Transverse colon (tissue), 4 donors: Measurements from ENCODE around the gene ZBTB43. TPM values are rescaled to one million over a fixed set of nuclear protein-coding genes. Genes with fewer than 3 reads are reported as not detected.
"Not testable (repeated sequence)": the region's sequence is repeated elsewhere in the genome, so short reads cannot be mapped to it uniquely, and the experiment has no call there.

Experiments
- DNase-seq: peaks from one replicate; pipeline ENCODE4 v3.0.0-alpha.2; 2019
- H3K27ac ChIP-seq, 4 donors: fragments of 200-600 bp; sonication (generic); 2 replicates each; pipeline ENCODE4 v1.5.1; 2016 to 2018; ENCODE audit warnings: inconsistent platforms in 4 of 4
- H3K27me3 ChIP-seq: fragments of 200-600 bp; sonication (generic); 2 replicates; pipeline ENCODE4 v1.5.1; 2017; ENCODE audit warnings: inconsistent platforms
- H3K36me3 ChIP-seq, 4 donors: fragments of 200-600 bp; sonication (generic); 2 replicates each; pipeline ENCODE4 v1.5.1; 2017 to 2019; ENCODE audit warnings: inconsistent platforms in 4 of 4
- H3K4me1 ChIP-seq, 4 donors: fragments of 200-600 bp; sonication (generic); 2 replicates each; pipeline ENCODE4 v1.5.1; 2017 to 2020; ENCODE audit warnings: inconsistent platforms in 4 of 4
- H3K4me3 ChIP-seq, 4 donors: fragments of 200-600 bp; sonication (generic); 1 replicate in 1 of 4; 2 replicates in 3 of 4; pipeline versions ENCODE4 v1.5.1 to v1.6.1; 2017 to 2019; ENCODE audit warnings: inconsistent platforms in 4 of 4
- H3K9me3 ChIP-seq, 2 donors: fragments of 200-600 bp; sonication (generic); 2 replicates each; pipeline ENCODE4 v1.5.1; 2017 to 2019; ENCODE audit warnings: inconsistent platforms in 2 of 2
- CTCF ChIP-seq, 5 experiments: fragments of 200-600 bp in 3 of 5; fragments of 450-650 bp in 2 of 5; sonication (generic) in 3 of 5; IDR thresholded peaks; 1 replicate in 2 of 5; 2 replicates in 3 of 5; pipeline ENCODE4 v1.5.1; 2016 to 2017; ENCODE audit warnings: antibody characterized with exemption in 5 of 5, inconsistent platforms in 3 of 5, mild to moderate bottlenecking in 2 of 5, moderate library complexity in 1 of 5
- EP300 ChIP-seq: sonication (generic); formaldehyde crosslinking; IDR thresholded peaks from one replicate; pipeline ENCODE4 v1.6.1; 2017; ENCODE audit warnings: antibody characterized with exemption, low read depth
- POLR2A ChIP-seq: fragments of 450-650 bp; IDR thresholded peaks from one replicate; pipeline ENCODE4 v1.6.1; 2016; ENCODE audit warnings: antibody characterized with exemption, mild to moderate bottlenecking, moderate library complexity
- POLR2AphosphoS5 ChIP-seq, 3 donors: sonication (generic); formaldehyde crosslinking; IDR thresholded peaks; one replicate each; pipeline ENCODE4 v1.6.1; 2016; ENCODE audit warnings: antibody characterized with exemption in 3 of 3
- WGBS, 2 donors: methylation state at CpG; one replicate each; pipeline ENCODE4 v1.1.5; 2018; ENCODE audit warnings: low coverage in 1 of 2; 5-methylcytosine and 5-hydroxymethylcytosine counted together
- in situ Hi-C, 4 donors: fragments of 200-750 bp; cut with MboI; loops; one replicate each; pipeline versions ENCODE4 v1.15.0 to v1.15.1; 2017; ENCODE audit warnings: low sequenced_read_pairs in 3 of 4, low pct_ligation_motif_present in 1 of 4, low pct_unique_long_range_greater_than_20kb in 1 of 4
- intact Hi-C: fragments of 100-400 bp; cut with DNase I; formaldehyde crosslinking; loops from one replicate; pipeline ENCODE4 v1.15.1; 2023; ENCODE audit warnings: low total_unique reads
- total RNA-seq, 4 donors: library from RNA; depleted of rRNA; stranded (reverse); fragments of >200 nt; gene quantifications; one replicate each; pipeline ENCODE4 v1.1.0, GENCODE V29; 2016

The ZBTB43 gene
- total RNA-seq, 4 donors from 2014 or later = 5.0 to 19.5 (median 16.6) TPM

- intact Hi-C loops (loop anchor here (1.0 kb wide), 1 partner anchor 75 kb away; no protein-coding TSS in a partner anchor), in situ Hi-C loops (loop anchor here in 2 of 4 donors (10.0 to 25.0 kb wide), 2 partner anchors 77 to 169 kb away; partner anchors contain the start of gene LMX1B (in 1 of the 2))
- no peaks in the 10 kb centered on the region for H3K36me3 ChIP-seq
- no peaks in the 10 kb centered on the region for H3K9me3 ChIP-seq
- H3K27ac ChIP-seq = no peak overlapping the region
- 24 to 57% methylated on average over 5 to 29 of the region's 29 CpGs for WGBS, 2 donors
- no peak overlapping the region for H3K4me3 ChIP-seq
- peaks cover 89% of the 10 kb centered on the region for H3K27me3 ChIP-seq
- H3K4me1 ChIP-seq = peaks cover 0 to 5% (median 2%) of the 10 kb centered on the region in 4 donors
- TF ChIP-seq CTCF (IDR thresholded peaks at IDR 0.05) = peak; percentile 94 to 97 (median 95)
- no peak for TF ChIP-seq POLR2A
- peak; percentile 84 for DNase-seq
Measured at GRCh38 chr9:126781186-126782052, 23.4 kb upstream of the ZBTB43 start.

GRCh38 chr9:126782053-126782388 is 22.8 kb upstream of the ZBTB43 start:
- intact Hi-C loops = no loop called here
- Histone ChIP-seq H3K4me3 (no peak overlapping the region), H3K27me3 (peaks cover 89% of the 10 kb centered on the region), H3K36me3 (no peaks in the 10 kb centered on the region), H3K9me3 (no peaks in the 10 kb centered on the region), H3K4me1 (peaks cover 0 to 5% (median 2%) of the 10 kb centered on the region in 4 donors), H3K27ac (no peak overlapping the region)
- TF ChIP-seq POLR2AphosphoS5 (IDR thresholded peaks at IDR 0.05) (no peak), POLR2A (no peak), EP300 (no peak), CTCF (IDR thresholded peaks at IDR 0.05) (no peak)
- no peak for DNase-seq
- in situ Hi-C loops = loop anchor here in 2 of 4 donors (10.0 to 25.0 kb wide), 2 partner anchors 77 to 170 kb away; partner anchors contain the start of gene LMX1B (in 1 of the 2)
- 49% methylated on average over 4 of the region's 4 CpGs; no CpG with 5 or more reads in 1 of the 2 donors for WGBS, 2 donors

- TF ChIP-seq EP300 = no peak
- TF ChIP-seq POLR2AphosphoS5 (IDR thresholded peaks at IDR 0.05) = no peak
- TF ChIP-seq POLR2A = no peak
- no peak for TF ChIP-seq CTCF (IDR thresholded peaks at IDR 0.05)
- intact Hi-C loops (no loop called here), in situ Hi-C loops (loop anchor here in 2 of 4 donors (10.0 to 25.0 kb wide), 2 partner anchors 79 to 172 kb away; partner anchors contain the start of gene LMX1B (in 1 of the 2))
- WGBS, 2 donors = 54 to 83% methylated on average over 1 of the region's 1 CpG
- no peak for DNase-seq
- Histone ChIP-seq H3K9me3 (no peaks in the 10 kb centered on the region), H3K4me3 (no peak overlapping the region), H3K27ac (no peak overlapping the region), H3K36me3 (no peaks in the 10 kb centered on the region), H3K4me1 (peaks cover 0 to 5% (median 2%) of the 10 kb centered on the region in 4 donors), H3K27me3 (peaks cover 85% of the 10 kb centered on the region)
Measured at GRCh38 chr9:126783949-126784348, 20.9 kb upstream of the ZBTB43 start.

GRCh38 chr9:126784401-126784800 is 20.4 kb upstream of the ZBTB43 start:
- Histone ChIP-seq H3K4me1 (peaks cover 0 to 5% (median 2%) of the 10 kb centered on the region in 4 donors), H3K27ac (no peak overlapping the region), H3K9me3 (no peaks in the 10 kb centered on the region), H3K27me3 (peaks cover 85% of the 10 kb centered on the region), H3K4me3 (no peak overlapping the region), H3K36me3 (no peaks in the 10 kb centered on the region)
- no peak for DNase-seq
- in situ Hi-C loops (loop anchor here in 2 of 4 donors (10.0 to 25.0 kb wide), 2 partner anchors 80 to 172 kb away; partner anchors contain the start of gene LMX1B (in 1 of the 2)), intact Hi-C loops (no loop called here)
- TF ChIP-seq POLR2A (no peak), CTCF (IDR thresholded peaks at IDR 0.05) (no peak), POLR2AphosphoS5 (IDR thresholded peaks at IDR 0.05) (no peak), EP300 (no peak)
- 91 to 92% methylated on average over 9 to 11 of the region's 11 CpGs for WGBS, 2 donors

GRCh38 chr9:126784841-126785240 is 20.0 kb upstream of the ZBTB43 start:
- intact Hi-C loops = not testable (repeated sequence)
- in situ Hi-C loops = loop anchor here in 2 of 4 donors (10.0 to 25.0 kb wide), 2 partner anchors 80 to 173 kb away; partner anchors contain the start of gene LMX1B (in 1 of the 2)
- WGBS, 2 donors = 57 to 80% methylated on average over 2 to 6 of the region's 6 CpGs

More at GRCh38 chr9:126784841-126785240, 20.0 kb upstream of the ZBTB43 start:
- DNase-seq, H3K9me3 ChIP-seq, H3K27ac ChIP-seq, H3K4me3 ChIP-seq, H3K4me1 ChIP-seq, H3K36me3 ChIP-seq: not testable (repeated sequence)
- H3K27me3 ChIP-seq = peaks cover 85% of the 10 kb centered on the region
